Stimulated activated naive CD8-positive, alpha-beta T cell treated with anti-CD3 and anti-CD28 coated beads, Interleukin-15, Interleukin-2, amounts not matched to agents 100 ng/mL and 50 ng/mL, for 24 hours (primary cell): ENCODE results near the gene DISP2.

ENCODE experiments used
- H3K27ac Mint-ChIP-seq: one replicate; pipeline ENCODE4 v1.8.0; 2021; ENCODE audit warnings: mild to moderate bottlenecking, mixed read lengths
- H3K27me3 Mint-ChIP-seq: one replicate; pipeline ENCODE4 v1.8.0; 2021; ENCODE audit warnings: mixed read lengths
- H3K36me3 Mint-ChIP-seq: one replicate; pipeline ENCODE4 v1.8.0; 2021; ENCODE audit warnings: low read depth, mixed read lengths
- H3K4me1 Mint-ChIP-seq: one replicate; pipeline ENCODE4 v1.8.0; 2021; ENCODE audit warnings: low read depth, mixed read lengths
- H3K4me3 Mint-ChIP-seq: one replicate; pipeline ENCODE4 v1.8.0; 2021; ENCODE audit warnings: mild to moderate bottlenecking, mixed read lengths
- H3K9me3 Mint-ChIP-seq: one replicate; pipeline ENCODE4 v1.8.0; 2021; ENCODE audit warnings: mixed read lengths

DISP2 gene

DNA sequence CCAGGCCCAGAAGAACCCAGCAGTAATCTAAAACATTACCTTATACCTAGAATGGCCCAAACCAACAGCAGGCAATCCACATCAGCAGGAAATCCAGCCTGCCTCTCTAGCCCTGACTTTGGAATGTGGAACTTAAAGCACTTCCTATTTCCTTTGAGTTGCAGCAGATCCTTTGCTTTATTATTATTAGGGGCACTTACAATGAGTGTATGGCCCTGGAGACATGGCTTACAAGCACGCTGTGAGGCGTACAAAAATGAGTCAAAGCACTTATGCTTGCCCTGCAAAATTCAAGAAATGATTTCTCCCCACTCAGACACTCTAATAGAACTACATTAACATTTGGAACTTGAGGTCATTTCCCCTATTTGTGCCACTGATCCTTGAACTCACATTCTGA lies 15.0 kb downstream of the DISP2 start:
- no peak overlapping the region for H3K4me3 Mint-ChIP-seq
- H3K36me3 Mint-ChIP-seq = no peaks in the 10 kb centered on the region
- peaks cover 12% of the 10 kb centered on the region for H3K4me1 Mint-ChIP-seq
- no peak overlapping the region for H3K27ac Mint-ChIP-seq
- no peaks in the 10 kb centered on the region for H3K9me3 Mint-ChIP-seq
- H3K27me3 Mint-ChIP-seq = no peaks in the 10 kb centered on the region

DNA sequence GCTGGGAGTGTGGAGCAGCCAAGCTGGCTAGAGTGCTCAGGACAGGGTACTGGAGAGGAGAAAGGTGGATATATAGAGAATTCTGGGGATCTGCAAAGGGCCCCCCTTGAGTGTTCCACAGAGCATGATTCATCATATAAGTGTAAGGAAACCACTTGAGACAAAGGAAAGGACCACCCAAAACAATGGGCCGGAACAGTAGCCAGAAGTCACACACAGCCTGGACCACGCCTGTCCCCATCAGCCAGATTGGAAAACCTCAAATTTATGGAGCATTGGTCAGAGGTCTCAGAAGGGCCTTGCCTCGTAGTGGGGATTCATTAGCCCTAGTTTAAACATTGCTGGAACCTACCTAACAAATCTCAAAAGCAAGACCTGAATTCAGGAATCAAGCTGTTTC lies 19.6 kb downstream of the DISP2 start:
- H3K4me3 Mint-ChIP-seq = no peak overlapping the region
- H3K9me3 Mint-ChIP-seq = no peaks in the 10 kb centered on the region
- peaks cover 8% of the 10 kb centered on the region for H3K4me1 Mint-ChIP-seq
- H3K27me3 Mint-ChIP-seq = no peaks in the 10 kb centered on the region
- no peak overlapping the region for H3K27ac Mint-ChIP-seq
- H3K36me3 Mint-ChIP-seq = no peaks in the 10 kb centered on the region

DNA sequence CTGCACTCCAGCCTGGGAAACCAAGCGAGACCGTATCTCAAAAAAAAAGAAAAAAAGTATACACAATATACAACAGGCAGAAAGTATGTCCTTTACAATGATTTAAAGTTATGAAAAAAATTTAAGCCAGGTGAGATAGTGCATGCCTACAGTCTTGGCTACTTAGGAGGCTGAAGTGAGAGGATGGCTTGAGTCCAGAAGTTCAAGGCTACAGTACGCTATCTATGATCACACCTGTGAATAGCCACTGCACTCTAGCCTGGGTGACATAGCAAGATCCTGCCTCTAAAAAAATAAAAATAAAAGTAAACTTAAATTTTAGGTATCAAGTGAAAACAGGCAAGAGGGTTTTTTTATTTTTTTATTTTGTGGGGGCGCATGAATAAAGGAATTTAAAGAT lies 21.4 kb downstream of the DISP2 start:
- Mint-ChIP-seq H3K27me3 (no peaks in the 10 kb centered on the region), H3K36me3 (peaks cover 6% of the 10 kb centered on the region), H3K27ac (no peak overlapping the region), H3K4me3 (no peak overlapping the region), H3K9me3 (no peaks in the 10 kb centered on the region), H3K4me1 (peaks cover 18% of the 10 kb centered on the region)

DNA sequence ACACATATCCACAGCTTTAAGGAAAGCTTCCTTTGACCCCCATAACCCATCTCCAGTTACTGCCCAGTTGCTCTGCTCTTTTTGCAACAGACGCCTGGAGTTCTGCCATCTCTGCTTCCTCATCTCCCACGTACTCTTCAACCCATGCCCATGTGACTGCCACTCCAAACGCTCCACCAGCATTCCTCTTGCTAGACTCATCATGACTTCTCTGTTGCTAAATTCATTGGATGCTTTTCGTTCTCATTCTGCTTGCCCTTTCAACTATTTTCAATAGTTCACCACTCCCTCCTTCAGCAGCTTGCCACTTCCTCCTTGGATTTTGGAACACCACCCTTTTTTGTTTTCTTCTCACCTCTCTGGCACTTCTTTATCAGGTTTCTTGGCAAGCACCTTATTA lies 21.8 kb downstream of the DISP2 start:
- Mint-ChIP-seq H3K27ac (no peak overlapping the region), H3K9me3 (no peaks in the 10 kb centered on the region), H3K4me3 (no peak overlapping the region), H3K4me1 (peaks cover 22% of the 10 kb centered on the region), H3K36me3 (peaks cover 6% of the 10 kb centered on the region), H3K27me3 (no peaks in the 10 kb centered on the region)

DNA sequence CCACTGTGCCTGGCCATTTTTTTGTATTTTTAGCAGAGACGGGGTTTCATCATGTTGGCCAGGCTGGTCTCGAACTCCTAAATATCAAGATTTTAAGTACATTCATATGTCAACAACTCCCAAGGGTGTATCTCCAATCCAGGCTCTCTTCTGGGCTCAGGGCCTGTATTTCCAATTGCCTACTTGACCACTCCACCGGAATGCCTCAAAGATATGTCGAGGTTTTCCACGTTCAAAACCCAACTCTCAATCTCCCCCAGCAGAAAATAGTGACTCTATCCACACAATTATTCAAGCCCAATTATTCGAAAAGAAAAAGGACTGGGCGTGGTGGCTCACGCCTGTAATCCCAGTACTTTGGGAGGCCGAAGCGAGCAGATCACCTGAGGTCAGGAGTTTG lies 22.6 kb downstream of the DISP2 start:
- Mint-ChIP-seq H3K36me3 (peaks cover 14% of the 10 kb centered on the region), H3K4me3 (no peak overlapping the region), H3K27ac (no peak overlapping the region), H3K27me3 (no peaks in the 10 kb centered on the region), H3K4me1 (peaks cover 22% of the 10 kb centered on the region), H3K9me3 (no peaks in the 10 kb centered on the region)

DNA sequence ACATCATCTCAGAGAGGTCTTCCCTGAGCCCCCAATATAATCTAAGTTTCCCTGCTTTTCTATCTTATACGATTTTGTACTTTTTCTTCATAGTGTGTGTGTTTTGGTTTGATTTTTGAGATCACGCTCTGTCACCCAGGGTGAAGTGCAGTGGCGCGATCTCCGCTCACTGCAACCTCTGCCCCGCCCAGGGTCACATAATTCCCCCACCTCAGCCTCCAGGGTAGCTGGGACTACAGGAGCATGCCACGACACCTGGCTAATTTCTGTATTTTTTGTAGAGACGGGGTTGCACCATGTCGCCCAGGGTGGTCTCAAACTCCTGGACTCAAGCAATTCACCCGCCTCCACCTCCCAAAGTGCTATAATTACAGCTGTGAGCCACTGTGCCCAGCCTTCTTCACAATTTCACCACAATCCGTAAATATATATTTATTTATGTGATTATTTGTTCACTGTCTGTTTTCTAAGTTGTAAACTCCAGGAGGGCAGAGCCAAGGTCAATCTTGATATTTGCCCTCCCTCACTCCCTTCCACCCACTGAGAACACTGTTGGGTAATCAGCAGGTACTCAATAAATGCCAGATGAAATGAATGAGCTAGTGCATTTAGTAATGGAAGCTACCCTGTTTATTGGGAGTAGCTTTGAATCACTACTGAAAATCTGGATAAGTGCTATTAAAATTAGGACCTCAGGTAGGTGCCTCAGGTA lies 24.0 kb downstream of the DISP2 start:
- no peaks in the 10 kb centered on the region for H3K9me3 Mint-ChIP-seq
- peaks cover 16% of the 10 kb centered on the region for H3K4me1 Mint-ChIP-seq
- H3K27me3 Mint-ChIP-seq = no peaks in the 10 kb centered on the region
- no peak overlapping the region for H3K27ac Mint-ChIP-seq
- no peak overlapping the region for H3K4me3 Mint-ChIP-seq
- H3K36me3 Mint-ChIP-seq = peaks cover 25% of the 10 kb centered on the region

DNA sequence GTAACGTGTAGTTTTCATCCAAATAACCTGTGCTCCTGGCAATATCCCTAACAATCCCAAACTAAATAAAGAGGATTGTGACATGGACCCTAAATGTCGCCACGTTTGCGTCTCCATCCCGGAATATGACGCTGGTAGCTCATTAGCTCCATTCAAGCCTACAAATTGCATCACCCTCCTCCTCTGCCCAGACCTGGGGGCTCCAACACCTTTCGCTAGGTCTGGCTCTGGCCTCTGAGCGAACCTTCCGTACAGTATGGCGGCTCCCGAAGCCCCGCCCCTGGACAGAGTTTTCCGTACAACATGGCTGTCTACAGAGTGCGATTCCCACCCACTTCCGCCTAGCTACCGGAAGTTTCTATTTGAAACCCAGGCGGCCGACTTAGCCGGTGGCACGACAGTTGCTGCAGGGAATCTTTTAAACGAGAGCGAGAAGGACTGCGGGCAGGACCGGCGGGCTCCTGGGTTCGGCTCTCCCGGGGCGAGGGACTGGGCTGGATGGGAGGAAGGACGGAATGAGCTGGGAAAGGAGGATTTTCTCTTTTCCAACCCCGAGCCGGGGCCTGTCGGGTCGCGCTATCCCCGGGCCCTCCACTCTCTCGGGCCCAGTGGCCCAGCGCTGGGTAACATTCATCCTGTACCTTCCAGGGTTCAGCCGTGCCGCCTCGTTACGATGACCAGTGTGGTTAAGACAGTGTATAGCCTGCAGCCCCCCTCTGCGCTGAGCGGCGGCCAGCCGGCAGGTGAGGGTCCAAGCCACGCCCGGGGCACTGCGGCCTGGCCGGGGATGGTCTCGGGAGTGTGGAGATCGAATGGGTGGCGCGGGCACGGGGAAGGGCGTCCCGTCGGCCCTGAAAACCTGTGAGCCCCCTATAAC lies 24.8 kb downstream of the DISP2 start, which contains the start of gene KNSTRN:
TSS of gene KNSTRN (plus strand) at position 142 of the 877 bp plus-strand sequence. CDS start at position 257, 115 bp downstream.
- Mint-ChIP-seq H3K9me3 (no peaks in the 10 kb centered on the region), H3K27me3 (no peaks in the 10 kb centered on the region), H3K4me3 (peak within 1 kb of the TSS; percentile 92), H3K4me1 (peaks cover 16% of the 10 kb centered on the region), H3K36me3 (peaks cover 33% of the 10 kb centered on the region), H3K27ac (peak within 1 kb of the TSS; percentile 79)

- Mint-ChIP-seq H3K27ac (no peak overlapping the region), H3K27me3 (no peaks in the 10 kb centered on the region), H3K9me3 (no peaks in the 10 kb centered on the region), H3K4me3 (no peak overlapping the region), H3K36me3 (peaks cover 64% of the 10 kb centered on the region), H3K4me1 (peaks cover 16% of the 10 kb centered on the region)
Observed at GRCh38 chr15:40386480-40386879, 28.5 kb downstream of the DISP2 start.

DNA sequence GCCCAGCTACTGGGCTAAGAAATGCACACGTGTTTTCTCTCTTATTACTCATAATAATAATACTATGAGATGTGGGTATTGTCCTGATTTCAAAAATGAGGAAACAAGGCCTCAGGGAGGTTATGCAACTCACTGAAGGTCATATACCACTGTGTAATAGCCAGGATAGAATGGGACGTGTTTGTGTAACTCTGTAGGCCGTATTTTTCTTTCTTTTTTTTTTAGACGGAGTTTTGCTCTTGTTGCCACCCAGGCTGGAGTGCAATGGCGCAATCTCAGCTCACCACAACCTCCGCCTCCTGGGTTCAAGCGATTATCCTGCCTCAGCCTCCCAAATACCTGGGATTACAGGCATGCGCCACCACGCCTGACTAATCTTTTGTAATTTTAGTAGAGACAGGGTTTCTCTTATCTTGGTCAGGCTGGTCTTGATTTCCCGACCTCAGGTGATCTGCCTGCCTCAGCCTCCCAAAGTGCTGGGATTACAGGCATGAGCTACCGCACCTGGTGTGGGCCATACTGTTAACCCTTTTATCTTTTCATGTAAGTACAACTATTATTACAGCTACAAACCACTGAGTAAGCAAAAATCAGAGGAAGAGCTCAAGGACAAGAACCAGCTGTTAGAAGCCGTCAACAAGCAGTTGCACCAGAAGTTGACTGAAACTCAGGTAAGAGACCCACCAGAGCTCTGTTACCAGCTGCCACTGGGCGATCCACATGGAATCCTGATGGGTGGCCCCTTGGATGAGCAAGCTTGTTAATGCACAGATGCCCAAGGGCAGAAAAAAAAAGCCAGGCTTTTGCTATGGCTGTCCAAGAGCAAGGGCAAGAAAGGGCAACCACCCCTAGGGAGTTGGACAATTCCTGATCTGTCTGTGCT lies 31.2 kb downstream of the DISP2 start:
- Mint-ChIP-seq H3K4me3 (no peak overlapping the region), H3K27me3 (no peaks in the 10 kb centered on the region), H3K9me3 (no peaks in the 10 kb centered on the region), H3K27ac (no peak overlapping the region), H3K4me1 (peaks cover 6% of the 10 kb centered on the region), H3K36me3 (peaks cover 83% of the 10 kb centered on the region)

DNA sequence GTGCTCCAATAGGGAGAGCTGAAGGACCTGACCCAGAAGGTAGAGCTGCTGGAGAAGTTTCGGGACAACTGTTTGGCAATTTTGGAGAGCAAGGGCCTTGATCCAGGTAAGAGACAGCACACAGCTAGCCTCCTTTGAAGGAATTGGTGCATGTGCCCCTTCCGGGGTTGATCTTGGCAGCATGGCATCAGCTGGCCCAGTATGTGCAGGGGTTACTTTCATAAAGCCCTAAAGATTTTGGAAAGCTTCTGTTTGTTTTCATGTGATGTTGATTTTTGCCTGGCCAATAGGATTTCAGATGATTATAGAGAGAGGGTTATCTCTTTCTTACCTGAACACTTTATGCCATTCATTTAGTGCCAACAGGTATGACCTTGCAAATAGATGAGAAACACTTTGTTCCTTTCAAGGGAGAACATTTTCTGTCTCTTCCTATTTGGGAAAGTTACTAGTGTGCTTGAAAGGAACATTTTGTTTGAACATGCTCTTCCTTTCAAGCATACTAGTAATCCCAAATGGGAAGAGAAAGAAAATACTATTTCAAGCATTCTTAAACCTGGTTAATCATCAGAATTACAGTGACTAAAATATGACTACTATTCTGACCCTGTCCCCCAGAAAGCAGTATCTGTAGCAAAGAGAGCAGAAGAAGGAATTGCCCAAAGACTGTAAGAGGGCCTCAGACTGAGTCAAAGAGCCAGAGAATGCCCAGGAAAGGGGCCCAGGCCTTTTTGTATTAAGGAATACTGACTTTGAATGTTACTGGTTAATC lies 32.0 kb downstream of the DISP2 start:
- Mint-ChIP-seq H3K4me1 (no peaks in the 10 kb centered on the region), H3K27me3 (no peaks in the 10 kb centered on the region), H3K9me3 (no peaks in the 10 kb centered on the region), H3K27ac (no peak overlapping the region), H3K36me3 (peaks cover 81% of the 10 kb centered on the region), H3K4me3 (no peak overlapping the region)

GRCh38 chr15:40392986-40393948 lies 35.2 kb downstream of the DISP2 start:
- Mint-ChIP-seq H3K4me3 (no peak overlapping the region), H3K4me1 (peaks cover 8% of the 10 kb centered on the region), H3K27ac (no peak overlapping the region), H3K36me3 (peaks cover 51% of the 10 kb centered on the region), H3K9me3 (no peaks in the 10 kb centered on the region), H3K27me3 (no peaks in the 10 kb centered on the region)

DNA sequence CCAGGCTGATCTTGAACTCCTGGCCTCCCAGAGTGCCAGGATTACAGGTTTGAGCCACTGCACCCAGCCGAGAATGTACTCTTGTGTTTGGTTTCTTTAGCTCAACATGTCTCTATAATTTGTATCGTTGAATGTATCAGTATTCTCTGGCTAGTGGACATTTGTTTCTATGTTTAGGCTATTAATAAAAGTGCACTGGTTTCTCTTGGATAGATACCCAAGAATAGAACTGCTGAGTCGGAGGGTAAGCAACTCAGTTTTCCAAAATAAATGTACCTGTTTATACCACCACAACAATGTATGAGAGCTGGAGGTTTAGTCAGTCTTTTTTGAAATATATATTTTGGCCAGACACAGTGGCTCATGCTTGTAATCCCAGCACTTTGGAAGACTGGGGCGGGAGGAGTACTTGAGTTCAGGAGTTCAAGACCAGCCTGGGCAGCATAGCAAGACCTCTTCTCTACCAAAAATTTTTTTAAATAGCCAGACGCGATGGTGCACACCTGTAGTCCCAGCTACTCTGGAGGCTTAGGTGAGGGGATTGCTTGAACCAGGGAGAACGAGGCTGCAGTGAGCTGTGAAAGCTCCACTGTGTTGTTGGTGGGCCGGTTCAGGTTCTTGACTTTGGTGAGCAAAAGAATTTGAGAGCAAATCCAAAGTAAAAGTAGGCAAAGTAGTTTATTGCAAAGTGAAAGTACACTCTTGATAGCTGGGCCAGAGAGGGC lies 39.8 kb downstream of the DISP2 start:
- Mint-ChIP-seq H3K4me1 (peaks cover 22% of the 10 kb centered on the region), H3K4me3 (peak overlapping the region; percentile 45), H3K27me3 (no peaks in the 10 kb centered on the region), H3K9me3 (no peaks in the 10 kb centered on the region), H3K27ac (no peak overlapping the region), H3K36me3 (peaks cover 11% of the 10 kb centered on the region)

DNA sequence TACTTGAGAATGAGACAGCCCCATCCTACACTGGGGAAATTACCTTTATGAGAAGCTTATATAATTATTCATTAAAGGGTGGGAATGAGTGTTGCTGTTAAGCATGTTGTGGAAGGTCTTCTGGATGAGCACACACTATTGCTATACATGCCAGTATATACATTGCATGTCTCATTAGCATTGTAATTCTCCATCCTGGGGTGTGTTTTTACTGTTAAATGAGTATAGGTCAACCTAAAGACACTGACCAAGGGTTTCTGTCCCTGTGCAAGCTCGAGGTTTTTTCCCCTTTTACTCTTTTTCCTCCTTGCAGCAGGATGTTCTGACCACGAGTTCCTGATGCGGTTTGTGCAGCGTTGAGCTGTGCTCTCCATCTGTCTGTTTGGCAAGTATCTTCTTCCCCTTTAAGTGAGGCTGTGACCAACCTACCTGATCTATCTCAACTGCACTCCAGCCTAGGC lies 40.4 kb downstream of the DISP2 start:
- Mint-ChIP-seq H3K4me1 (peaks cover 22% of the 10 kb centered on the region), H3K27ac (peak overlapping the region; percentile 17), H3K27me3 (no peaks in the 10 kb centered on the region), H3K9me3 (no peaks in the 10 kb centered on the region), H3K4me3 (peak overlapping the region; percentile 45), H3K36me3 (peaks cover 5% of the 10 kb centered on the region)
